Measurements from ENCODE around the gene ACSF3.

DNA sequence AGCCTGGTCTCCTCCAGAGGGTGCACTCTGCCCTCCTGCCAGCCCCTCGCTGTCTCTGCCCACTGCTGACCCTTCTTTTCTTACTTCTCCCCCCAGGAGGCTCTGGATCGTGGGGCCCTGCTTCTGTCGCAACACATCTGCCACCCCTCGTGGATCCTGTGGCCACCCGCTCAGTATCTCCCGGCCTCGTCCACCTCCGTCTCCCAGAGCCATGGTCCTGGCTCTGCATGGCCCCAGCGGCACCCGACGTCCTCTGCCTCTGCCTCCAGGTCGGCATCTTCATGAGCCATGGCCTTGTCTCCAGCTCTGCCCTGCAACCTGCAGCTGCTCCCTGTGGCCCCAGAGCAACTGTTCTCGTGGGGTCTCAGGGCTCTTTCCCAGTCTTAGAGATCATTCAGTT lies 12.1 kb upstream of the ACSF3 start:
- TF ChIP-seq, protein P1, sequence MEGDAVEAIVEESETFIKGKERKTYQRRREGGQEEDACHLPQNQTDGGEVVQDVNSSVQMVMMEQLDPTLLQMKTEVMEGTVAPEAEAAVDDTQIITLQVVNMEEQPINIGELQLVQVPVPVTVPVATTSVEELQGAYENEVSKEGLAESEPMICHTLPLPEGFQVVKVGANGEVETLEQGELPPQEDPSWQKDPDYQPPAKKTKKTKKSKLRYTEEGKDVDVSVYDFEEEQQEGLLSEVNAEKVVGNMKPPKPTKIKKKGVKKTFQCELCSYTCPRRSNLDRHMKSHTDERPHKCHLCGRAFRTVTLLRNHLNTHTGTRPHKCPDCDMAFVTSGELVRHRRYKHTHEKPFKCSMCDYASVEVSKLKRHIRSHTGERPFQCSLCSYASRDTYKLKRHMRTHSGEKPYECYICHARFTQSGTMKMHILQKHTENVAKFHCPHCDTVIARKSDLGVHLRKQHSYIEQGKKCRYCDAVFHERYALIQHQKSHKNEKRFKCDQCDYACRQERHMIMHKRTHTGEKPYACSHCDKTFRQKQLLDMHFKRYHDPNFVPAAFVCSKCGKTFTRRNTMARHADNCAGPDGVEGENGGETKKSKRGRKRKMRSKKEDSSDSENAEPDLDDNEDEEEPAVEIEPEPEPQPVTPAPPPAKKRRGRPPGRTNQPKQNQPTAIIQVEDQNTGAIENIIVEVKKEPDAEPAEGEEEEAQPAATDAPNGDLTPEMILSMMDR (IDR thresholded peaks at IDR 0.05), result no peak
- no peak for TF ChIP-seq POLR2A (IDR thresholded peaks at IDR 0.05)

All from testis (tissue), 2 donors.